CD14-positive monocyte (primary cell): ENCODE results near the gene ANKRD44. TPM values are rescaled to one million over a fixed set of nuclear protein-coding genes. Genes with fewer than 3 reads are reported as not detected.

Experiments
- DNase-seq, 3 donors: peaks; one replicate each; pipeline ENCODE4 v3.0.0-alpha.2; 2011 to 2022
- H2AFZ ChIP-seq: 2 replicates; pipeline ENCODE4 v1.6.0; 2012; ENCODE audit warnings: mild to moderate bottlenecking, low read depth, low read length, inconsistent platforms; ENCODE audit not compliant: insufficient read depth, poor library complexity, severe bottlenecking
- H3K27ac ChIP-seq, 2 donors: 1 replicate in 1 of 2; 2 replicates in 1 of 2; pipeline ENCODE4 v1.5.1; 2012 to 2013; ENCODE audit warnings: low read length in 2 of 2, control low read depth in 1 of 2, inconsistent platforms in 1 of 2, low read depth in 1 of 2, mild to moderate bottlenecking in 1 of 2
- H3K27me3 ChIP-seq, 2 donors: one replicate each; pipeline versions ENCODE4 v1.6.0 to v1.6.1; 2011 to 2013; ENCODE audit warnings: low read length in 2 of 2; ENCODE audit not compliant: control insufficient read depth in 2 of 2, insufficient read depth in 2 of 2
- H3K36me3 ChIP-seq, 2 donors: replicated peaks in 1 of 2; 1 replicate in 1 of 2; 2 replicates in 1 of 2; pipeline versions ENCODE4 v1.5.1 to v1.6.1; 2012 to 2013; ENCODE audit warnings: low read length in 2 of 2, control low read depth in 1 of 2, inconsistent platforms in 1 of 2, mild to moderate bottlenecking in 1 of 2; ENCODE audit not compliant: insufficient read depth in 2 of 2, control insufficient read depth in 1 of 2
- H3K4me1 ChIP-seq, 2 donors: 1 replicate in 1 of 2; 2 replicates in 1 of 2; pipeline versions ENCODE4 v1.5.1 to v1.6.1; 2012 to 2013; ENCODE audit warnings: low read length in 2 of 2, control low read depth in 1 of 2, inconsistent platforms in 1 of 2, mild to moderate bottlenecking in 1 of 2, moderate library complexity in 1 of 2; ENCODE audit not compliant: insufficient read depth in 2 of 2, control insufficient read depth in 1 of 2
- H3K4me2 ChIP-seq: replicated peaks from 2 replicates; pipeline ENCODE3; 2012; ENCODE audit warnings: low read length, moderate library complexity, mild to moderate bottlenecking; ENCODE audit not compliant: poor library complexity, severe bottlenecking; ENCODE audit errors: extremely low read depth
- H3K4me3 ChIP-seq, 3 experiments: fragments of 200-600 bp in 1 of 3; sonication (generic) in 1 of 3; replicated peaks in 1 of 3; 1 replicate in 2 of 3; 2 replicates in 1 of 3; pipeline ENCODE4 v1.5.1; 2011 to 2013; ENCODE audit warnings: low read length in 3 of 3, mild to moderate bottlenecking in 3 of 3, control low read depth in 2 of 3, low read depth in 2 of 3, inconsistent platforms in 1 of 3, moderate library complexity in 1 of 3
- H3K79me2 ChIP-seq: 2 replicates; pipeline ENCODE4 v1.6.0; 2012; ENCODE audit warnings: mild to moderate bottlenecking, control low read depth, inconsistent platforms, low read length, moderate library complexity; ENCODE audit not compliant: insufficient read depth
- H3K9ac ChIP-seq: 2 replicates; pipeline ENCODE4 v1.6.0; 2017; ENCODE audit warnings: low read length, mild to moderate bottlenecking; ENCODE audit not compliant: insufficient read depth, poor library complexity, severe bottlenecking
- H3K9me3 ChIP-seq, 2 donors: replicated peaks in 1 of 2; 1 replicate in 1 of 2; 2 replicates in 1 of 2; pipeline versions ENCODE4 v1.5.1 to v1.6.1; 2012 to 2013; ENCODE audit warnings: low read length in 2 of 2, control low read depth in 1 of 2; ENCODE audit not compliant: control insufficient read depth in 1 of 2, insufficient read depth in 1 of 2
- H4K20me1 ChIP-seq: 2 replicates; pipeline ENCODE4 v1.6.0; 2012; ENCODE audit warnings: mild to moderate bottlenecking, low read length, control low read depth, moderate library complexity; ENCODE audit not compliant: insufficient read depth
- H3K27ac Mint-ChIP-seq, 7 donors: one replicate each; pipeline ENCODE4 v1.8.0; 2020; ENCODE audit warnings: mild to moderate bottlenecking in 7 of 7, mixed read lengths in 7 of 7, moderate library complexity in 6 of 7, inconsistent platforms in 2 of 7
- H3K27me3 Mint-ChIP-seq, 3 donors: one replicate each; pipeline ENCODE4 v1.8.0; 2021 to 2022; ENCODE audit warnings: low read depth in 3 of 3, mild to moderate bottlenecking in 3 of 3, mixed read lengths in 3 of 3, moderate library complexity in 3 of 3, inconsistent platforms in 1 of 3
- H3K36me3 Mint-ChIP-seq, 2 donors: one replicate each; pipeline ENCODE4 v1.8.0; 2020; ENCODE audit warnings: mixed read lengths in 2 of 2, inconsistent platforms in 1 of 2, mild to moderate bottlenecking in 1 of 2
- H3K4me1 Mint-ChIP-seq: one replicate; pipeline ENCODE4 v1.8.0; 2020; ENCODE audit warnings: mild to moderate bottlenecking, mixed read lengths
- H3K4me3 Mint-ChIP-seq, 2 donors: one replicate each; pipeline ENCODE4 v1.8.0; 2020; ENCODE audit warnings: mild to moderate bottlenecking in 2 of 2, mixed read lengths in 2 of 2, moderate library complexity in 1 of 2
- H3K9me3 Mint-ChIP-seq, 7 donors: one replicate each; pipeline ENCODE4 v1.8.0; 2020 to 2022; ENCODE audit warnings: mixed read lengths in 7 of 7, mild to moderate bottlenecking in 6 of 7, moderate library complexity in 6 of 7, inconsistent platforms in 2 of 7
- WGBS: methylation state at CpG from one replicate; pipeline ENCODE4 v1.1.5; 2013; ENCODE audit warnings: missing lambda C conversion rate; ENCODE audit not compliant: insufficient coverage; 5-methylcytosine and 5-hydroxymethylcytosine counted together
- intact Hi-C, 2 donors: fragments of 100-400 bp; cut with micrococcal nuclease; formaldehyde crosslinking; loops; one replicate each; pipeline versions ENCODE4 v1.15.0 to v1.15.1; 2023
- polyA plus RNA-seq, 3 donors: library from polyadenylated mRNA; depleted of rRNA in 1 of 3; unstranded in 2 of 3; stranded (reverse) in 1 of 3; fragments of 300-500 nt in 2 of 3; fragments of >200 nt in 1 of 3; fragmentation: Illumina TruSeq in 2 of 3; gene quantifications; 1 replicate in 2 of 3; 2 replicates in 1 of 3; pipeline ENCODE4 v1.2.3, GENCODE V29; 2012 to 2021
- TF ChIP-seq, protein P1 (sequence below): fragments of 200-600 bp; IDR thresholded peaks from one replicate; pipeline ENCODE4 v1.8.0; 2022; ENCODE audit warnings: antibody characterized with exemption, mild to moderate bottlenecking

ANKRD44 gene
- polyA plus RNA-seq, 3 donors = 55.7 to 91.9 (median 64.9) TPM

DNA sequence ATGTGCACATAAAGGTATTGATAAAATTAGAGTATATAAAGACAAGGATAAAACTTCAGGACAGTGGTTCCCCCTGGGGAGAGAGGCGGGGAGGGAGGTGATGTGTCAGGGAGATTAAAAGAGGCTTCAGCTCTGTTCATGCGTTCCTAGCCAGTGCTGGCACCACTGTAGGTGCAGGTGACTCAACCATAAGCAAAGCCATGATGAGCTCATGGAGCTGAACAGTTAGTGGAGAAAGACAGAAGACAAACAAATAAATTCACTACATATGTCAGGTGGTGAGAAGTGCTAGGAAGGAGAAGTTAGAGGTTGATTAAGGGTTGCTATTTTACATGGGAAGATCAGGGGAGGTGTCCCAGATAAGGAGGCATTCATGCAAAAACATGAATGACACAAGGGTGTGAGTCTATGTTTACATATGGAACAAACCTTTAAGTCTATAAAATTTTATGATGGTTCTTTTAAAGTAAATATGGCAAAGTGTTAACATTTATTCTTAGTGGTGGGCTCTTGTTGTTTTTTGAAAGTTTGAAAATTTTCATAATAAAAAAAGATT, 136.0 kb downstream of the ANKRD44 start:
- H3K27ac ChIP-seq = no peak overlapping the region
- Mint-ChIP-seq H3K9me3 (no peaks in the 10 kb centered on the region), H3K36me3 (peaks cover 24 to 25% of the 10 kb centered on the region in 2 donors), H3K27me3 (peaks cover 0 to 1% (median 0%) of the 10 kb centered on the region in 3 donors), H3K27ac (peak overlapping the region in 3 of 7 donors; percentile 4 to 16 (median 15)), H3K4me1 (peaks cover 6% of the 10 kb centered on the region), H3K4me3 (no peak overlapping the region)
- no peaks in the 10 kb centered on the region for H3K9me3 ChIP-seq
- no CpG with 5 or more reads among the region's 2 CpGs for WGBS
- no peak overlapping the region for H2AFZ ChIP-seq
- H3K4me3 ChIP-seq = no peak overlapping the region
- H3K27me3 ChIP-seq = no peaks in the 10 kb centered on the region
- H3K9ac ChIP-seq = no peak overlapping the region
- H3K79me2 ChIP-seq = peaks cover 85% of the 10 kb centered on the region
- intact Hi-C loops = no loop called here
- peaks cover 5 to 29% of the 10 kb centered on the region in 2 donors for H3K36me3 ChIP-seq
- H3K4me2 ChIP-seq = no peak overlapping the region
- no peak for DNase-seq
- H4K20me1 ChIP-seq = peaks cover 100% of the 10 kb centered on the region
- H3K4me1 ChIP-seq = no peaks in the 10 kb centered on the region
- TF ChIP-seq, protein P1, sequence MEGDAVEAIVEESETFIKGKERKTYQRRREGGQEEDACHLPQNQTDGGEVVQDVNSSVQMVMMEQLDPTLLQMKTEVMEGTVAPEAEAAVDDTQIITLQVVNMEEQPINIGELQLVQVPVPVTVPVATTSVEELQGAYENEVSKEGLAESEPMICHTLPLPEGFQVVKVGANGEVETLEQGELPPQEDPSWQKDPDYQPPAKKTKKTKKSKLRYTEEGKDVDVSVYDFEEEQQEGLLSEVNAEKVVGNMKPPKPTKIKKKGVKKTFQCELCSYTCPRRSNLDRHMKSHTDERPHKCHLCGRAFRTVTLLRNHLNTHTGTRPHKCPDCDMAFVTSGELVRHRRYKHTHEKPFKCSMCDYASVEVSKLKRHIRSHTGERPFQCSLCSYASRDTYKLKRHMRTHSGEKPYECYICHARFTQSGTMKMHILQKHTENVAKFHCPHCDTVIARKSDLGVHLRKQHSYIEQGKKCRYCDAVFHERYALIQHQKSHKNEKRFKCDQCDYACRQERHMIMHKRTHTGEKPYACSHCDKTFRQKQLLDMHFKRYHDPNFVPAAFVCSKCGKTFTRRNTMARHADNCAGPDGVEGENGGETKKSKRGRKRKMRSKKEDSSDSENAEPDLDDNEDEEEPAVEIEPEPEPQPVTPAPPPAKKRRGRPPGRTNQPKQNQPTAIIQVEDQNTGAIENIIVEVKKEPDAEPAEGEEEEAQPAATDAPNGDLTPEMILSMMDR = no peak

DNA sequence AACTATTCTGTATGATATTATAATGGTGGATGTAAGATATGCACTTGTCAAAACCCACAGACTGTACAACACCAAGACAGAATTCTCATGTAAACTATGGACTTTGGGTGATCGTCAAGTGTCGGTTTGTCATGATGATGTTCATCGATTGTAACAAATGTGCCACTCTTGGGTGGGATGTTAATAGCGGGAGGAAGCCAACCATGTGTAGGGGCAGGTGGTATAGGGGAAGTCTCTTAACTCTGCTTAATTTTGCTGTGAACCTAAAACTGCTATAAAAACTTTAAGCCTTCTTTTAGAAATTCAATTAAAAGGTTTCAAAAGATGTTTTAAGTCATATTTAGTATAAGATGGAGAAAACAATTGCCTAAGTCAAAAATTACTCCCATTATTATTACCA, 139.0 kb downstream of the ANKRD44 start:
- H3K27ac ChIP-seq = peak overlapping the region in 1 of 2 donors; percentile 17
- H3K9me3 Mint-ChIP-seq = no peaks in the 10 kb centered on the region
- peak overlapping the region in 1 of 7 donors; percentile 25 for H3K27ac Mint-ChIP-seq

More for the DNA sequence above, 139.0 kb downstream of the ANKRD44 start:
- H3K27me3 ChIP-seq = no peaks in the 10 kb centered on the region
- no peak overlapping the region for H3K4me3 Mint-ChIP-seq
- H4K20me1 ChIP-seq = peaks cover 100% of the 10 kb centered on the region
- no peak for DNase-seq
- H3K9ac ChIP-seq = no peak overlapping the region
- peaks cover 0 to 1% (median 0%) of the 10 kb centered on the region in 3 donors for H3K27me3 Mint-ChIP-seq
- H3K4me2 ChIP-seq = no peak overlapping the region
- H3K4me3 ChIP-seq = no peak overlapping the region
- H3K4me1 ChIP-seq = peaks cover 10 to 13% of the 10 kb centered on the region in 2 donors
- H2AFZ ChIP-seq = no peak overlapping the region
- peaks cover 84% of the 10 kb centered on the region for H3K79me2 ChIP-seq
- WGBS = no CpG with 5 or more reads among the region's 4 CpGs
- TF ChIP-seq, protein P1 = no peak
- intact Hi-C loops = no loop called here
- H3K4me1 Mint-ChIP-seq = peaks cover 16% of the 10 kb centered on the region
- H3K36me3 Mint-ChIP-seq = peaks cover 24% of the 10 kb centered on the region in 2 donors
- peaks cover 2 to 36% of the 10 kb centered on the region in 2 donors for H3K36me3 ChIP-seq
- H3K9me3 ChIP-seq = no peaks in the 10 kb centered on the region
